BJ (cell line): ENCODE measurements around the gene CASKIN1. TPM values are rescaled to one million over a fixed set of nuclear protein-coding genes. Genes with fewer than 3 reads are reported as not detected.

Experiments
- CTCF ChIA-PET: fragments of 350-600 bp; formaldehyde crosslinking; extraction: SDS; loops from one replicate; lab custom pipeline; 2021; ENCODE audit warnings: antibody characterized with exemption, inconsistent platforms; lab: Yijun Ruan, JAX
- POLR2A ChIA-PET: fragments of 300-600 bp; sonication (Branson Sonifier 250); formaldehyde crosslinking; extraction: SDS; loops from one replicate; lab custom pipeline; 2021; ENCODE audit warnings: antibody characterized with exemption; lab: Charles Lee
- DNase-seq: peaks from one replicate; pipeline ENCODE4 v3.0.0-alpha.2; 2011; ENCODE audit warnings: low read depth
- H3K27me3 ChIP-seq: 2 replicates; pipeline ENCODE4 v1.6.0; 2011; ENCODE audit warnings: low read length; ENCODE audit not compliant: control insufficient read depth, insufficient read depth
- H3K36me3 ChIP-seq: 2 replicates; pipeline ENCODE4 v1.5.1; 2011; ENCODE audit warnings: low read length; ENCODE audit not compliant: control insufficient read depth, insufficient read depth
- H3K4me3 ChIP-seq: 2 replicates; pipeline ENCODE4 v1.5.1; 2011; ENCODE audit warnings: low read depth, mild to moderate bottlenecking, control low read depth, low read length
- polyA plus RNA-seq: library from polyadenylated mRNA; depleted of rRNA; stranded (reverse); fragments of >200 nt; gene quantifications from 2 replicates; pipeline ENCODE4 v1.2.3, GENCODE V29; 2011
- TF ChIP-seq, protein P1 (sequence below): IDR thresholded peaks from 2 replicates; pipeline ENCODE4 v1.5.1; 2011; ENCODE audit warnings: low read depth, mild to moderate bottlenecking, control low read depth, inconsistent platforms, low read length, moderate library complexity; ENCODE audit not compliant: insufficient read depth

CASKIN1 gene
- polyA plus RNA-seq, 1 experiment, result 0.01 TPM

DNA sequence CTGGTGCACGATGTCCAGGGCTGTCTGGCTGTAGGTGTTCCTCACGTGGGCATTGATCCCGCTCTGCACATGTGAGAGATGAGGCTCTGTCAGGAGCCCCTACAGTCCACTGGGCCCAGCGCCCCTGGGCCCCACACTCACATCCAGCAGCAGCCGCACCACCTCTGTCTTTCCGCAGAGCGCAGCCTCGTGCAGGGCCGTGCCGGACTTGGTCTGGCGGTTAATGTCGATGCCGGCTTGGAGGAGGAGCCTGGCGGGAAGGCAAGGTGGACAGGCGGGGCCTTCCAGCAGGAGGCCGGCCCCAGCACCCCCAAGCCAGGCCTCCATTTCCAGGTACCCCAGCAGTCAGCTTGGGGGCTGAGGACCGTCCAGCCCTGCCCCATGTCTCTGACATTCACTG lies 9.2 kb downstream of the CASKIN1 start:
- Histone ChIP-seq H3K27me3 (no peaks in the 10 kb centered on the region), H3K36me3 (no peaks in the 10 kb centered on the region), H3K4me3 (no peak overlapping the region)
- ChIA-PET POLR2A (interaction anchor here (0.5 kb wide), 1 partner anchor 280 kb away, joined by 3 read pairs; no protein-coding TSS in a partner anchor), CTCF (no interaction called here)
- TF ChIP-seq, protein P1, sequence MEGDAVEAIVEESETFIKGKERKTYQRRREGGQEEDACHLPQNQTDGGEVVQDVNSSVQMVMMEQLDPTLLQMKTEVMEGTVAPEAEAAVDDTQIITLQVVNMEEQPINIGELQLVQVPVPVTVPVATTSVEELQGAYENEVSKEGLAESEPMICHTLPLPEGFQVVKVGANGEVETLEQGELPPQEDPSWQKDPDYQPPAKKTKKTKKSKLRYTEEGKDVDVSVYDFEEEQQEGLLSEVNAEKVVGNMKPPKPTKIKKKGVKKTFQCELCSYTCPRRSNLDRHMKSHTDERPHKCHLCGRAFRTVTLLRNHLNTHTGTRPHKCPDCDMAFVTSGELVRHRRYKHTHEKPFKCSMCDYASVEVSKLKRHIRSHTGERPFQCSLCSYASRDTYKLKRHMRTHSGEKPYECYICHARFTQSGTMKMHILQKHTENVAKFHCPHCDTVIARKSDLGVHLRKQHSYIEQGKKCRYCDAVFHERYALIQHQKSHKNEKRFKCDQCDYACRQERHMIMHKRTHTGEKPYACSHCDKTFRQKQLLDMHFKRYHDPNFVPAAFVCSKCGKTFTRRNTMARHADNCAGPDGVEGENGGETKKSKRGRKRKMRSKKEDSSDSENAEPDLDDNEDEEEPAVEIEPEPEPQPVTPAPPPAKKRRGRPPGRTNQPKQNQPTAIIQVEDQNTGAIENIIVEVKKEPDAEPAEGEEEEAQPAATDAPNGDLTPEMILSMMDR, result no peak
- no peak for DNase-seq

DNA sequence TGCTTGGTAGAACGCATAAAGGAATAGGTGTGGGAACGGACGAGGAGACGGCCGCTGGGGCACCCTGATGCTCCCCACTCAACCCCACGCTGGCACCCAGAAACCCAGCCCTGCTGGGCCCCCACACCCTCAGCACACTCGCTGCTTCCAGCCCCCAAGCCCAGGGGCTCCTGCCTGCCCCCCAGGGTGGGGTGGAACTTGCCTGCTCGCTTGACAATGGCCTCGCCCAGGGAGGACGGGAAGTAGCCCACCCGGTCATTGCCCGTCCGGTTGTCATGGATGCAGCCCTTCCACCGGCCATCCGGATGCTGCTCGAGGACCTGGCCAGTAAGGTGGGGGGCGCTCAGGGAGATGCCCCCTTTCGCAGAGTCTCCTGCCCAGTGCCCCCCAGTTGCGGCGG lies 9.9 kb downstream of the CASKIN1 start:
- TF ChIP-seq, protein P1, result no peak
- DNase-seq, result no peak
- POLR2A ChIA-PET, result interaction anchor here (0.5 kb wide), 1 partner anchor 281 kb away, joined by 3 read pairs; no protein-coding TSS in a partner anchor
- H3K4me3 ChIP-seq, result no peak overlapping the region
- no peaks in the 10 kb centered on the region for H3K27me3 ChIP-seq
- H3K36me3 ChIP-seq, result no peaks in the 10 kb centered on the region
- CTCF ChIA-PET, result no interaction called here

DNA sequence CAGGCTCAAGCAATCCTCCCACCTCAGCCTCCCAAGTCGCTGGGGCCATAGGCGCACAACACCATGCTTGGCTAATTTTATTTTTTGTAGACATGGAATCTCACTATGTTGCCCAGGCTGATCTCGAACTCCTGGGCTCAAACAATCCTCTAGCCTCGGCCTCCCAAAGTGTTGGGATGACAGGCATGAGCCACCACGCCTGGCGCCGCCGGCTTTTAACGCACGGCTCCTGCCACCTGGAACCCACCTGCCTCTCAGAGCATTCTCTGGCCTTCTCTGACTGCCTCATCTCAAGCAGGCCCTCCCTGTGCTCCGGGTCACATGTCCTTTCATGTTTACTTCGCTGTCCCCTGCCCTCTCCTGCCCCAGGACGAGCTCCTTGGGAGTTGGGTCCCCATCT lies 10.3 kb downstream of the CASKIN1 start:
- TF ChIP-seq, protein P1, result no peak
- ChIA-PET POLR2A (no interaction called here), CTCF (no interaction called here)
- no peaks in the 10 kb centered on the region for H3K36me3 ChIP-seq
- DNase-seq, result no peak
- H3K4me3 ChIP-seq, result no peak overlapping the region
- no peaks in the 10 kb centered on the region for H3K27me3 ChIP-seq

DNA sequence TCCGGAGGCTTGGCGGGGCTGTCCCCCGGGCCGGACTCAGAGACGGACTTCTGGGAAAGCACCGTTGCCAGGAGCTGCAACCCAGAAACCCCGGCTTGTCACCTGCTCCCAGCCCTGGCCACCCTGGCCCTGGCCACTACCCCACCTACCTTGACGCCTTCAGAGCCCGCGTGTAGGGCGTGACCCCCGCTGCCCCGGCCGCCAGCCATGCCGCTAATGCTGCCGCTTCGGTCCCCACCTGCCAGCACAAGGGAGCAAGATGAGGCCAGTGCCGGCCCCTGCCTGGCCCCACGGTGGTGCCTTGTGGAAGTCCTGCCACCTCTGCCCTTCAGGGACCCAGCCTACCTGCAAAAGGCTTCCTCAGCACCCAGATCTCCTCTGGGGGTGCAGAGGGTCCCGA lies 11.4 kb downstream of the CASKIN1 start:
- CTCF ChIA-PET, result no interaction called here
- no peaks in the 10 kb centered on the region for H3K27me3 ChIP-seq
- POLR2A ChIA-PET, result no interaction called here

DNA sequence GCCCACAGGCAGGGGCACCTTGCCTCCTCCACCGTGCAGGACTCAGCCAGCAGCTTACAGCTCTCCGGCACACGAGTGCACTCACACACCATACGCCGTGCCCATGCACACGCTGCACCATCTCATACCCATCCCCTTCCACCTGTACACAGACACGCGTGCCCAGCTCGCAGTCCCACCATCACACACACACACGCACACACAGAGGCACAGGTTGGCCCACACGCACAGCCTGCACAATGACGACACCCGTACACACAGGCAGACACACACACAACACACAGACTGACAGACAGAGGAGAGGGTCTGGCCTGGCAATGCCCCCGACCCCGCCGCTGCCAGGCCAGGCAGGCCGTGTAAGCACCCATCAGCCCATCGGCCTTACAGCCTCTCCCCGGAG lies 12.1 kb downstream of the CASKIN1 start:
- DNase-seq, result no peak
- no peaks in the 10 kb centered on the region for H3K27me3 ChIP-seq
- TF ChIP-seq, protein P1, result no peak
- no peak overlapping the region for H3K4me3 ChIP-seq
- CTCF ChIA-PET, result no interaction called here
- POLR2A ChIA-PET, result no interaction called here
- H3K36me3 ChIP-seq, result no peaks in the 10 kb centered on the region

More for the DNA sequence above, 11.4 kb downstream of the CASKIN1 start:
- H3K4me3 ChIP-seq, result no peak overlapping the region
- no peaks in the 10 kb centered on the region for H3K36me3 ChIP-seq
- TF ChIP-seq, protein P1, result no peak
- DNase-seq, result no peak
